Measurements from ENCODE around the gene PDE3B.

PDE3B gene

GRCh38 chr11:14894657-14895598, 251.3 kb downstream of the PDE3B start:
- FAIRE-seq: no peak
- TF ChIP-seq POLR2A (IDR thresholded peaks at IDR 0.05; ENCODE audit: low read depth, low read length): no peak
- DNase-seq (ENCODE audit: insufficient read length, low spot score): no peak

GRCh38 chr11:14898355-14898754, 254.8 kb downstream of the PDE3B start:
- TF ChIP-seq POLR2A (IDR thresholded peaks at IDR 0.05; ENCODE audit: low read depth, low read length) (no peak), SPI1 (IDR thresholded peaks at IDR 0.05; ENCODE audit: low read depth, low read length) (no peak), TAF1 (IDR thresholded peaks at IDR 0.05; ENCODE audit: low read depth, low read length) (no peak), PAX5 (IDR thresholded peaks at IDR 0.05; ENCODE audit: insufficient read depth, low read length, severe bottlenecking) (no peak), POU2F2 (IDR thresholded peaks at IDR 0.05; ENCODE audit: low read depth, low read length) (no peak), POLR2AphosphoS5 (IDR thresholded peaks at IDR 0.05; ENCODE audit: low read depth, low read length) (no peak)
- no peak for FAIRE-seq
- no peak for DNase-seq (ENCODE audit: insufficient read length, low spot score)

DNA sequence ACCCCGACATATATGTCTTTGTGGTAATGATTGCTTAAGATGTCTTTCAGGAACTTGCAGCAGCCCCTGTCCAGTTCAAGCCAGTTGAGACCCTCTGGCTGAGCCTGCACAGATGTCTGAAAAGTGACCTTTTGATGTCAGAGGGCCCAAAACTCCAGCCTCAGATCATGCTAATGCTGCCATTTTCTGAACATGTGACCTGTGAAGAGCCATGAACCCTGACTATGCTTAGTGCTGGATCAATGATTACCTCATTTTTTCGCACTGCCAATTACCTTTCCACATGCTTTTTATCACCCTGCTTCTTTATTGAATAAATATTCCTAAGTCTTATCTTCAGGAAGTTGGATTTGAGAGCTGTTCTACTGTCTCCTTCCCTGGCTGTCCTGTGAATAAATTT, 255.3 kb downstream of the PDE3B start:
- FAIRE-seq (no peak), DNase-seq (ENCODE audit: insufficient read length, low spot score) (no peak)
- TF ChIP-seq SPI1 (IDR thresholded peaks at IDR 0.05; ENCODE audit: low read depth, low read length) (no peak), PAX5 (IDR thresholded peaks at IDR 0.05; ENCODE audit: insufficient read depth, low read length, severe bottlenecking) (no peak), POLR2A (IDR thresholded peaks at IDR 0.05; ENCODE audit: low read depth, low read length) (no peak), TAF1 (IDR thresholded peaks at IDR 0.05; ENCODE audit: low read depth, low read length) (no peak), POLR2AphosphoS5 (IDR thresholded peaks at IDR 0.05; ENCODE audit: low read depth, low read length) (no peak), POU2F2 (IDR thresholded peaks at IDR 0.05; ENCODE audit: low read depth, low read length) (no peak)

DNA sequence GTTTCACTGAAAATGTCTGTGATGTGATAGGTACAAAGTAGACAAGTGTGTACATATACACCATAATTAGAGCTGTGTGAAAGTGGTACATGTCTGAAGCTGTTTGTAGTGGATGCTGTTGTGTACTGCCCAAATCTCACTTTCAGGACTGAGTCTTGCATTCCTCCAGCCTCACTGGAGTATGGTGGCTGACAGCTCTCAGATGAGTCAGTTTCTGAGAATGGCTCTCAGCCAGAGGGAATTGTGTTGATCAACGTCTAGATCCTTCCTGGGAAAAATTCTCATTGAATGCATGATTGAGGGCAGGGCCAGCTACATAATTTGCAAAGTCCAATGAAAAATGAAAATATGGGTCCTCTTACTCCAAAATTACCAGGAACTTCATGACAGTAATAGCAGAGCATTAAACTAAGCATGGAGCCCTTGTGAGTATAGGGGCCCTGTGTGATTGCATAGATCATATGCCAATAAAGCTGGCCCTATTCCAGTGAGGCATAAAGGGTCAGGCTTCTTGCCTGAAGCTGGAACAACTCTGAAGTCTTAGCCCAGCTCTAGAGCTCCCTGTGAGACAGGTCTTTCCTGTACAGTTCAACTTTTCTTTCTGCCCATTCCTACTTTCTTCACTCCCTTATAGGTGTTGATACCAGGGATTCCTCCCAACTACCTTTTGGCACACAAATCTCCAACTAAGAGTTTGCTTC, 259.2 kb downstream of the PDE3B start:
- DNase-seq (ENCODE audit: insufficient read length, low spot score): no peak
- TF ChIP-seq POLR2A (IDR thresholded peaks at IDR 0.05; ENCODE audit: low read depth, low read length) (no peak), SPI1 (IDR thresholded peaks at IDR 0.05; ENCODE audit: low read depth, low read length) (no peak), POLR2AphosphoS5 (IDR thresholded peaks at IDR 0.05; ENCODE audit: low read depth, low read length) (no peak), PAX5 (IDR thresholded peaks at IDR 0.05; ENCODE audit: insufficient read depth, low read length, severe bottlenecking) (no peak), TAF1 (IDR thresholded peaks at IDR 0.05; ENCODE audit: low read depth, low read length) (no peak), POU2F2 (IDR thresholded peaks at IDR 0.05; ENCODE audit: low read depth, low read length) (no peak)

GRCh38 chr11:14904745-14905103, 261.1 kb downstream of the PDE3B start:
- TF ChIP-seq TAF1 (IDR thresholded peaks at IDR 0.05; ENCODE audit: low read depth, low read length) (no peak), SPI1 (IDR thresholded peaks at IDR 0.05; ENCODE audit: low read depth, low read length) (no peak), POLR2AphosphoS5 (IDR thresholded peaks at IDR 0.05; ENCODE audit: low read depth, low read length) (no peak), POU2F2 (IDR thresholded peaks at IDR 0.05; ENCODE audit: low read depth, low read length) (no peak), PAX5 (IDR thresholded peaks at IDR 0.05; ENCODE audit: insufficient read depth, low read length, severe bottlenecking) (no peak)
- DNase-seq (ENCODE audit: insufficient read length, low spot score): peak; percentile 43

More for the DNA sequence above, 259.2 kb downstream of the PDE3B start:
- FAIRE-seq: no peak

GRCh38 chr11:14905104-14906033, 261.8 kb downstream of the PDE3B start:
- DNase-seq (ENCODE audit: insufficient read length, low spot score) (peak; percentile 47), FAIRE-seq (peak; percentile 87)
- TF ChIP-seq POLR2A (IDR thresholded peaks at IDR 0.05; ENCODE audit: low read depth, low read length) (no peak), SPI1 (IDR thresholded peaks at IDR 0.05; ENCODE audit: low read depth, low read length) (peak; percentile 94)

More at GRCh38 chr11:14904745-14905103, 261.1 kb downstream of the PDE3B start:
- no peak for FAIRE-seq

DNA sequence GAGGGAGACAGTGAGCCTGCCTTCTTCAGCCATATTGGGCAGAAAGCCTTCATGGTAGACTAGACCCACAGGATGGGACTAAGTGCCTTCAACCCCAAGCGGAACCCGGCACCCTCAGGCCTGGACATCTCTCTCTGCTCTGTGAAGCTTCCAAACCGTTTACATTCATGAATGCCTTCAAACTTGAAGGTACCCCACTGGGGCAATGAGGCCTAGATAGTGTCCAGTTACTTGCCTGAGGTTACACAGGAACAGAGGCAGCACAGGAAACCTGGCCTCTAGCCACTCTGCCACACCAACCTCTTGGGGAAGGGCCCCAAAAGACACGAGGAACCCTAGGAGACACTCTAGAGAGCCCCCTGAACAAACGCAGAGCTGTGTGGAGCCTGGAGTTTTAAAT, 263.0 kb downstream of the PDE3B start:
- TF ChIP-seq POU2F2 (IDR thresholded peaks at IDR 0.05; ENCODE audit: low read depth, low read length) (no peak), POLR2AphosphoS5 (IDR thresholded peaks at IDR 0.05; ENCODE audit: low read depth, low read length) (no peak), TAF1 (IDR thresholded peaks at IDR 0.05; ENCODE audit: low read depth, low read length) (no peak), PAX5 (IDR thresholded peaks at IDR 0.05; ENCODE audit: insufficient read depth, low read length, severe bottlenecking) (no peak)
- DNase-seq (ENCODE audit: insufficient read length, low spot score) (no peak), FAIRE-seq (no peak)

GRCh38 chr11:14906993-14907392, 263.4 kb downstream of the PDE3B start:
- DNase-seq (ENCODE audit: insufficient read length, low spot score) (no peak), FAIRE-seq (no peak)
- TF ChIP-seq TAF1 (IDR thresholded peaks at IDR 0.05; ENCODE audit: low read depth, low read length) (no peak), POLR2AphosphoS5 (IDR thresholded peaks at IDR 0.05; ENCODE audit: low read depth, low read length) (no peak), SPI1 (IDR thresholded peaks at IDR 0.05; ENCODE audit: low read depth, low read length) (no peak), PAX5 (IDR thresholded peaks at IDR 0.05; ENCODE audit: insufficient read depth, low read length, severe bottlenecking) (no peak), POLR2A (IDR thresholded peaks at IDR 0.05; ENCODE audit: low read depth, low read length) (no peak), POU2F2 (IDR thresholded peaks at IDR 0.05; ENCODE audit: low read depth, low read length) (no peak)

Measured in GM12891 (cell line).